HepG2 (cell line): ENCODE results near the gene DNAJC11.
A peak's percentile ranks its signal among the peaks of the same experiment; 100 is the strongest.

ENCODE experiments used
- EZH2 ChIP-seq: conservative IDR thresholded peaks from 2 replicates; pipeline ENCODE4 v1.6.1; 2012; ENCODE audit warnings: mild to moderate bottlenecking, low read depth, low read length, moderate library complexity
- FOXM1 ChIP-seq: sonication (generic); formaldehyde crosslinking; IDR thresholded peaks from 2 replicates; pipeline ENCODE4 v1.5.0; 2020; ENCODE audit warnings: missing genetic modification reagents
- MBD4 ChIP-seq: IDR thresholded peaks from 2 replicates; pipeline ENCODE4 v1.6.1; 2012; ENCODE audit warnings: low read length, inconsistent platforms, borderline replicate concordance
- POLR2AphosphoS5 ChIP-seq: IDR thresholded peaks from 2 replicates; pipeline ENCODE4 v1.6.1; 2012; ENCODE audit warnings: low read depth, low read length
- USF2 ChIP-seq, 2 experiments: sonication (generic) in 1 of 2; formaldehyde crosslinking in 1 of 2; IDR thresholded peaks; 2 replicates each; pipeline versions ENCODE4 v1.5.1 to v1.6.1; 2011 to 2020; ENCODE audit warnings: borderline replicate concordance in 1 of 2, low read depth in 1 of 2, low read length in 1 of 2, mild to moderate bottlenecking in 1 of 2, missing genetic modification reagents in 1 of 2, moderate library complexity in 1 of 2
- YY1 ChIP-seq: IDR thresholded peaks from 2 replicates; pipeline ENCODE4 v1.6.1; 2011; ENCODE audit warnings: low read length, low read depth, moderate library complexity, mild to moderate bottlenecking; ENCODE audit not compliant: insufficient read depth, insufficient replicate concordance
- ZNF503 ChIP-seq: sonication (generic); formaldehyde crosslinking; IDR thresholded peaks from 2 replicates; pipeline ENCODE4 v1.4.0; 2020; ENCODE audit warnings: missing genetic modification reagents
- ZSCAN22 ChIP-seq: sonication (generic); formaldehyde crosslinking; IDR thresholded peaks from 2 replicates; pipeline ENCODE4 v1.4.0; 2020; ENCODE audit warnings: mild to moderate bottlenecking, missing genetic modification reagents

GRCh38 chr1:6613361-6614018 lies 88.1 kb downstream of the DNAJC11 start, which contains the start of gene PHF13:
- TF ChIP-seq USF2 (IDR thresholded peaks at IDR 0.05; ENCODE audit: low read depth, low read length) (no peak), USF2 (CRISPR knock-in tag; IDR thresholded peaks at IDR 0.05; ENCODE audit: borderline replicate concordance) (no peak), EZH2 (no peak), POLR2AphosphoS5 (no peak; the same call in 1 of the 2 replicates), YY1 (peak; percentile 76), MBD4 (no peak), ZNF503 (CRISPR knock-in tag) (peak; percentile 55; the same call in 1 of the 2 replicates), FOXM1 (CRISPR knock-in tag) (no peak), ZSCAN22 (CRISPR knock-in tag) (no peak)
